PFSK-1 (cell line): Measurements from ENCODE around the gene TRIM13.

Experiments
- SIN3A ChIP-seq: IDR thresholded peaks from 2 replicates; pipeline ENCODE4 v1.6.1; 2012; ENCODE audit warnings: mild to moderate bottlenecking, low read length, moderate library complexity, borderline replicate concordance; ENCODE audit not compliant: insufficient read depth
- TF ChIP-seq, protein P1 (sequence below), 2 experiments: IDR thresholded peaks; 2 replicates each; pipeline versions ENCODE4 v1.6.1 to v1.8.0; 2011 to 2012; ENCODE audit warnings: low read depth in 2 of 2, low read length in 2 of 2, control low read depth in 1 of 2, inconsistent platforms in 1 of 2, mild to moderate bottlenecking in 1 of 2, moderate library complexity in 1 of 2; ENCODE audit not compliant: insufficient read depth in 1 of 2

DNA sequence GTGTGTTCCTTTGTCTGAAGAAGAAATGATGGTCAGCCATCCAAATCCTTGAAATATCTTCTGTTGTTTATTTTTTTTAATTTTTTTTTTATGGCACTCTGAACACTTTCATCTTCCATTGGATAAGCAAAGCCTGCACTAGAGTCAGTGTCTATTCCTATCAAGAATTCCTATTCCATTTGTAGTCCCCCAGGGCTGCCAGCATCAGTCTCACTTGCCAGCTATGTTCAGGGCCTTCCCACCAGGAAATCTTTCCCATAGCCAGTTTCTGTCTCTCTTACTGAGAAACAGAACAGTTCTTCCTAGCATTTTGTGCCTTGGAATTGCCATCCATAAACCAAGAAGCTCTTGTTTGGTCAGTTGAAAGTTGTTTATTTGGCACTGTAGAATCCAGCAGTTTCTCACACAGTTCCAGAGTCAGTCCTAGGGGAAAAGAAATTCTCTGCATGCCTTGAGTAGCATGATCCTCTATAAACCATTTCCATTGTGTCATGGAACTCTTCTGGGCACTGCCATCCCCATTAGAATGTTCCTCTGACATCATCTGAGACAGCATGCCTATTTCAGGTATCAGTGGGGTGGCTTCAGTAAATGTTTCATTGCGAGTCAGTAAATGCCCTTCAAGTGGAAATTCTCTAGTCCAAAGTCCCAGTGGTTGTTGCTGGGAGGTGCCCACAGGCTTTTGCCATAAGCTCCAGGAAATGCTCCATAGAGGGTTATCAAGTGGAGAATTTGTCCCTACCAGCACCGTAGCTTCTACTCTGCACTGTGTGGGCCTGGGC lies 42.0 kb upstream of the TRIM13 start:
- TF ChIP-seq, protein P1, sequence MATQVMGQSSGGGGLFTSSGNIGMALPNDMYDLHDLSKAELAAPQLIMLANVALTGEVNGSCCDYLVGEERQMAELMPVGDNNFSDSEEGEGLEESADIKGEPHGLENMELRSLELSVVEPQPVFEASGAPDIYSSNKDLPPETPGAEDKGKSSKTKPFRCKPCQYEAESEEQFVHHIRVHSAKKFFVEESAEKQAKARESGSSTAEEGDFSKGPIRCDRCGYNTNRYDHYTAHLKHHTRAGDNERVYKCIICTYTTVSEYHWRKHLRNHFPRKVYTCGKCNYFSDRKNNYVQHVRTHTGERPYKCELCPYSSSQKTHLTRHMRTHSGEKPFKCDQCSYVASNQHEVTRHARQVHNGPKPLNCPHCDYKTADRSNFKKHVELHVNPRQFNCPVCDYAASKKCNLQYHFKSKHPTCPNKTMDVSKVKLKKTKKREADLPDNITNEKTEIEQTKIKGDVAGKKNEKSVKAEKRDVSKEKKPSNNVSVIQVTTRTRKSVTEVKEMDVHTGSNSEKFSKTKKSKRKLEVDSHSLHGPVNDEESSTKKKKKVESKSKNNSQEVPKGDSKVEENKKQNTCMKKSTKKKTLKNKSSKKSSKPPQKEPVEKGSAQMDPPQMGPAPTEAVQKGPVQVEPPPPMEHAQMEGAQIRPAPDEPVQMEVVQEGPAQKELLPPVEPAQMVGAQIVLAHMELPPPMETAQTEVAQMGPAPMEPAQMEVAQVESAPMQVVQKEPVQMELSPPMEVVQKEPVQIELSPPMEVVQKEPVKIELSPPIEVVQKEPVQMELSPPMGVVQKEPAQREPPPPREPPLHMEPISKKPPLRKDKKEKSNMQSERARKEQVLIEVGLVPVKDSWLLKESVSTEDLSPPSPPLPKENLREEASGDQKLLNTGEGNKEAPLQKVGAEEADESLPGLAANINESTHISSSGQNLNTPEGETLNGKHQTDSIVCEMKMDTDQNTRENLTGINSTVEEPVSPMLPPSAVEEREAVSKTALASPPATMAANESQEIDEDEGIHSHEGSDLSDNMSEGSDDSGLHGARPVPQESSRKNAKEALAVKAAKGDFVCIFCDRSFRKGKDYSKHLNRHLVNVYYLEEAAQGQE (IDR thresholded peaks at IDR 0.05; ENCODE audit: insufficient read depth in 1 of 2, low read depth in 2 of 2, low read length in 2 of 2): no peak
- no peak for TF ChIP-seq SIN3A
